HUES48 (cell line): Measurements from ENCODE around the gene ZNF680.

Experiments used
- H3K27ac ChIP-seq: one replicate; pipeline ENCODE4 v1.7.0; 2013; ENCODE audit warnings: low read depth, low read length, inconsistent platforms
- H3K27me3 ChIP-seq: 2 replicates; pipeline ENCODE4 v1.6.1; 2013; ENCODE audit warnings: mild to moderate bottlenecking, low read length; ENCODE audit not compliant: control insufficient read depth, insufficient read depth
- H3K36me3 ChIP-seq: 2 replicates; pipeline ENCODE4 v1.6.1; 2013; ENCODE audit warnings: low read length; ENCODE audit not compliant: control insufficient read depth, insufficient read depth
- H3K4me1 ChIP-seq: 2 replicates; pipeline ENCODE4 v1.6.1; 2013; ENCODE audit warnings: mild to moderate bottlenecking, low read length; ENCODE audit not compliant: control insufficient read depth, insufficient read depth
- H3K4me3 ChIP-seq: 2 replicates; pipeline ENCODE4 v1.5.1; 2013; ENCODE audit warnings: mild to moderate bottlenecking, low read depth, low read length
- H3K9ac ChIP-seq: 2 replicates; pipeline ENCODE4 v1.6.1; 2013; ENCODE audit warnings: mild to moderate bottlenecking, low read depth, low read length, moderate library complexity
- H3K9me3 ChIP-seq: 2 replicates; pipeline ENCODE4 v1.6.1; 2013; ENCODE audit warnings: low read length; ENCODE audit not compliant: control insufficient read depth, insufficient read depth

Gene ZNF680

GRCh38 chr7:64562626-64563278, at the start of gene ZNF680:
Gene ZNF680, minus strand, starts transcription at chr7:64563071. Its CDS starts 117 bp downstream, at chr7:64562954.
- peak within 1 kb of the TSS; percentile 98 for H3K9ac ChIP-seq
- H3K4me3 ChIP-seq: peak within 1 kb of the TSS; percentile 99
- peaks cover 2% of the 10 kb centered on the region; the same call in 1 of the 2 replicates for H3K9me3 ChIP-seq
- H3K36me3 ChIP-seq: peaks cover 6% of the 10 kb centered on the region; the same call in 1 of the 2 replicates
- peak within 1 kb of the TSS; percentile 98 for H3K27ac ChIP-seq
- no peaks in the 10 kb centered on the region for H3K27me3 ChIP-seq
- 0 out of 2 replicates have a peak, but pooled peaks cover 3% of the 10 kb centered on the region for H3K4me1 ChIP-seq

- Histone ChIP-seq H3K36me3 (peaks cover 30% of the 10 kb centered on the region), H3K4me1 (no peaks in the 10 kb centered on the region), H3K27me3 (no peaks in the 10 kb centered on the region), H3K4me3 (no peak overlapping the region), H3K27ac (no peak overlapping the region), H3K9me3 (peaks cover 84% of the 10 kb centered on the region), H3K9ac (no peak overlapping the region)
Measured at GRCh38 chr7:64612452-64612851, 49.6 kb upstream of the ZNF680 start.

- no peaks in the 10 kb centered on the region for H3K27me3 ChIP-seq
- no peak overlapping the region for H3K4me3 ChIP-seq
- H3K36me3 ChIP-seq: peaks cover 31% of the 10 kb centered on the region
- no peak overlapping the region for H3K27ac ChIP-seq
- H3K4me1 ChIP-seq: no peaks in the 10 kb centered on the region
- H3K9ac ChIP-seq: no peak overlapping the region
- peaks cover 79% of the 10 kb centered on the region for H3K9me3 ChIP-seq
Measured at GRCh38 chr7:64611717-64612116, 48.8 kb upstream of the ZNF680 start.

DNA sequence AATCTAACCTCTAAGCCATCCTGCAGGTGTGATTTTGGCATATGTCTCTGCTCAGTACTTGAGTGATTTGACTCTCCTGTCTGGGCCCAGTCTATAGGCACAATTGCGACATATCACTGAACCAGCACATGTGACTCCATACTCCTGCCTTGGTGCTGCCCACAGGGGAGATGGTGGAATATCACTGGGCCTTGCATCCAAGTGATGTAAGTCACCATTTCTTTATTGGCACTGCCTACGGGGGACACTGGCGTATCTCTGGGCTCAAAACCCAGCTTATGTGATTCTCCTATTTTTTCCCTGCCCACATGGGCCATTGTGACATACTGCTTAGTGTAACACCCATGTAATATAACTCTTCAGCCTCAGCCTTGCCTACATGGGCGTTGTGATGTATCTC, 48.1 kb upstream of the ZNF680 start:
- Histone ChIP-seq H3K9me3 (peaks cover 77% of the 10 kb centered on the region), H3K4me1 (no peaks in the 10 kb centered on the region)

DNA sequence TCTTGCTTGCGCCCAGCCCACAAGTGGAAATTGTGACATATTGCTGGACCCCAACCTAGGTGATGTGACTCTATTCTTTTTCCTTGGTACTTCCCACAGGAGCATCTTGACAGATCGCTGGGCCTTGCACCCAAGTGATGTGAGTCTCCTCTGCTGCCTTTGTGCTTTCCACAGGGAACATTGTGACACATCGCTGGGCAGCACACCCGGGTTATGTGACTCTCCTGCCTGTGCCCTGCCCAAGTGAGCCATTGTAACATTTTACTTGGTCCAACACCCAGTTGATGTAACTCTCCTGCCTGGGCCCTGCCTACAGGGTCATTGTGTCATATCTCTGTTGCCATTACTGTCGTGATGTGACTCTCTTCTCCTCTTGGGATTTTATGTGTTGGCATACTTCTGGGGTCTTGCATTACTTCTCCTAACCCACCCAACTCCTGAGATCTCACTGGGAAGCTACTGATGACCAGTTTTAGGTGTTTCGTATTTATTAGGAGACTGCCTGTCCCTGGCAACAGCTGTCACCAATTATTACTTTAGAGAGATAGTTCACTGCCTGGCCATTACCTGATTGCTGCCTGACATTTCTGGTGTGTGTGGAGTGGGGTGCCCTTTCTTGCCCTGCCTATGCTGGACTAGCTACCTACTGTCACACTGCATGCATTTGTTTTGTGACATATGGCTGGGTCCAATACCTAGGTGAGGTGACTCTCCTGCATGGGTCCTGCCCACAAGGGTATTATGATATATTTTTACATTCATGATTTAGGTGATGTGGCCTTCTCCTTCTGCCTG, 45.4 kb upstream of the ZNF680 start:
- peaks cover 64% of the 10 kb centered on the region for H3K36me3 ChIP-seq
- no peaks in the 10 kb centered on the region for H3K4me1 ChIP-seq
- H3K4me3 ChIP-seq: no peak overlapping the region
- no peak overlapping the region for H3K9ac ChIP-seq
- H3K27me3 ChIP-seq: no peaks in the 10 kb centered on the region
- no peak overlapping the region for H3K27ac ChIP-seq
- H3K9me3 ChIP-seq: peaks cover 75% of the 10 kb centered on the region

More for the DNA sequence above, 48.1 kb upstream of the ZNF680 start:
- no peak overlapping the region for H3K9ac ChIP-seq
- no peaks in the 10 kb centered on the region for H3K27me3 ChIP-seq
- no peak overlapping the region for H3K27ac ChIP-seq
- H3K4me3 ChIP-seq: no peak overlapping the region
- peaks cover 37% of the 10 kb centered on the region for H3K36me3 ChIP-seq

GRCh38 chr7:64606385-64606784, 43.5 kb upstream of the ZNF680 start:
- Histone ChIP-seq H3K9ac (no peak overlapping the region), H3K9me3 (peaks cover 72% of the 10 kb centered on the region), H3K4me1 (no peaks in the 10 kb centered on the region), H3K27me3 (no peaks in the 10 kb centered on the region), H3K27ac (no peak overlapping the region), H3K36me3 (peaks cover 76% of the 10 kb centered on the region), H3K4me3 (no peak overlapping the region)

DNA sequence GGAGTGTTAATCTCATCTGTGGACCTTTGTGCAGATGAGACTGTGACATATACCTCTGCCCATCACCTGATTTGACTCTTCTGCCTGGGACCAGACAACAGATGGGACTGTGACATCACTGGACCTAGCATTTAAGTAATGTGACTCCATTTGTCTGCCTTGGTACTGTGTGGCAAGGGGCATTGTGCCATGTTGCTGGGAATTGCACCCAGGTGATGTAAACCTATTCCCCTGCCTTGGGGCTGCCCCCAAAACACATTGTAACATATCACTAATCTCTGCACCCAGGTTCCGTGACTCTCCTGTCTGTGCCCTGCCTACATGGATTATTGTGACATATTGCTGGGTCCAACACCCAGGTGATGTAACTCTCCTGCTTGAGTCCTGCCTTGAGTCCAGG, 40.4 kb upstream of the ZNF680 start:
- Histone ChIP-seq H3K27me3 (no peaks in the 10 kb centered on the region), H3K9me3 (peaks cover 80% of the 10 kb centered on the region), H3K9ac (no peak overlapping the region), H3K27ac (no peak overlapping the region), H3K4me1 (no peaks in the 10 kb centered on the region), H3K36me3 (peaks cover 79% of the 10 kb centered on the region), H3K4me3 (no peak overlapping the region)

- Histone ChIP-seq H3K4me3 (no peak overlapping the region), H3K27me3 (no peaks in the 10 kb centered on the region), H3K27ac (no peak overlapping the region), H3K9me3 (peaks cover 80% of the 10 kb centered on the region), H3K36me3 (peaks cover 73% of the 10 kb centered on the region), H3K4me1 (no peaks in the 10 kb centered on the region), H3K9ac (no peak overlapping the region)
Measured at GRCh38 chr7:64602518-64602917, 39.6 kb upstream of the ZNF680 start.

DNA sequence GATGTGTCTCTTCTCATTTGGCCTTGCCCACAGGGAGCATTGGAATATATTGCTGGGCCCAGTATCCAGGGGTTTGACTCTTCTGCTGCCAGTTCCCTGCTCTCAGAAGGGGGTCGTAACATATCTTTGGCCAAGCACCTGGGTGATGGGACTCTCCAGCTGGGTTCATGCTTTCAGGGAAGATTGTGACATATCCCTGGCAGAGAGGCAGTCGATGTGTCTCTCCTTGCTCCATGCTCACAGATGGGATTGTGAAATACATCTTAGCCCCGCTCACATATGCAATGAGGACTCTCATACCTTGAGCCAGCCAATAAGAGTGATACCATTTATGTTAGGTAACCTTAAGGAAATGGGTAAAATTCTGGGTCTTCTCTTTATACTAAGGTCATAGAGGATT, 39.2 kb upstream of the ZNF680 start:
- H3K9ac ChIP-seq: no peak overlapping the region
- peaks cover 79% of the 10 kb centered on the region for H3K9me3 ChIP-seq
- H3K36me3 ChIP-seq: peaks cover 71% of the 10 kb centered on the region
- H3K4me3 ChIP-seq: no peak overlapping the region
- no peaks in the 10 kb centered on the region for H3K27me3 ChIP-seq
- no peak overlapping the region for H3K27ac ChIP-seq
- no peaks in the 10 kb centered on the region for H3K4me1 ChIP-seq

DNA sequence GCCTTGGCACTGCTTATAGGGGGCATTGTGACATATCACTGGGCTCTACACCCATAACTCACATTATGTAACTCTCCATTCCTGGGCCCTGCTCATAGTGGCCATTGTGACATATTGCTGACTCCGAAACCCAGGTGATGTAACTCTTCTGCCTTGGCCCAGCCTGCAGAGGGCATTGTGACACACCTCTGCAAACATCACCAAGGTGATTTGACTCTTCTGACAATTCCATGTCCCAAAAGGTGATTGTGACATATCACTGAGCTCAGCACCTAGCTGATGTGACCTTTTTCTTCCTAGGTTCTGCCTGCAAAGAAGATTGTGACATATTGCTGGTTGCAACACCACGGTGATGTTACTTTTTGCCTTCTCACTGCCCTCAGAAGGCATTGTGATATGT, 36.5 kb upstream of the ZNF680 start:
- peaks cover 65% of the 10 kb centered on the region for H3K9me3 ChIP-seq
- H3K27me3 ChIP-seq: no peaks in the 10 kb centered on the region
- no peak overlapping the region for H3K4me3 ChIP-seq
- H3K36me3 ChIP-seq: peaks cover 48% of the 10 kb centered on the region
- no peaks in the 10 kb centered on the region for H3K4me1 ChIP-seq
- no peak overlapping the region for H3K9ac ChIP-seq
- no peak overlapping the region for H3K27ac ChIP-seq

DNA sequence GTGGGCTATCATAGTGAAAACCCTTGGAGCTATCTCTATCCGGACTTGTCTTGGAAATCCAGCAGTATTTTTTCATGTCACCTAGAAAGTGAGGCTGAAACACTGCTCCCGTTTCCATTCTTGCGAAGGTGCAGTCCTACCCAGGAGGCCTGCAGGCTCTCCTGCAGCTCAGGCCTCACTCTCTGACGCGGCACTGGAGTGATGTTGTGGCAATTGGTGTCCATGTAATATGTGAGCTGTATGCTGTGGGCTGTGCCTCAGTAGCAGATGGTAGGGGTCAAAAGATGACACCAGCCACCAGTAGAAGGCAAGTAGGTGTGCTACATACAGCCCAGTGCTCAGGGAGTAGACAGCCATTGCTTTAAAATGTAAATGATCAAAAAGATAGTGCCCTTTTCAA, 28.1 kb upstream of the ZNF680 start:
- Histone ChIP-seq H3K27ac (no peak overlapping the region), H3K4me1 (no peaks in the 10 kb centered on the region), H3K36me3 (no peaks in the 10 kb centered on the region), H3K27me3 (no peaks in the 10 kb centered on the region), H3K4me3 (no peak overlapping the region), H3K9me3 (peaks cover 50% of the 10 kb centered on the region), H3K9ac (no peak overlapping the region)
